HG03469 (cell line): Measurements from ENCODE around the gene DHX29.

Experiments used
- ATAC-seq: cut with Tn5 transposase; IDR thresholded peaks from one replicate; pipeline ENCODE4 v1.9.1; 2021; ENCODE audit warnings: mild to moderate bottlenecking, moderate library complexity, moderate number of reproducible peaks; ENCODE audit not compliant: unreplicated experiment

The DHX29 gene

GRCh38 chr5:55218967-55219366 lies 88.5 kb downstream of the DHX29 start:
- no peak for ATAC-seq

GRCh38 chr5:55211184-55211874 lies 96.2 kb downstream of the DHX29 start:
- ATAC-seq: no peak
